ENCODE results near the gene NIPA2. TPM values are rescaled to one million over a fixed set of nuclear protein-coding genes. Genes with fewer than 3 reads are reported as not detected.
"Not testable (repeated sequence)": the region's sequence is repeated elsewhere in the genome, so short reads cannot be mapped to it uniquely, and the experiment has no call there.

The NIPA2 gene
- total RNA-seq, 1 experiment from 2014 or later: 108 TPM

DNA sequence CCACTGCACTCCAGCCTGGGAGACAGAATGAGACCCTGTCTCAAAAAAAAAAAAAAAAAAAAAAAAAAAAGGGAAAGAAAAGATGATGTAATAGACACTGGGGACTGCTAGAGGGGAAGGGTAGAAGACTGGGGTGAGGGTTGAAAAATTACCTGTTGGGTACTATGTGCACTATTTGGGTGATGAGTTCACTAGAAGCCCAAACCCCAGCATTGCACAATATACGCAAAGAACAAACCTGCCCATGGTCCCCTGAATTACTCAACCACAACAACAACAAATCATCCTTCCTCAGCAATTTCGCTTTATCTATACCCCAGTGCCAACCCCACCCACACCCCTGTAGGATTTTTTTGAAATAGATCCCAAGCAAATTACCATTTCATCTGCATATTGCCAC, 38.6 kb upstream of the NIPA2 start:
- ChIA-PET POLR2A (ENCODE audit: unreplicated experiment) (no interaction called here), CTCF (no interaction called here)
- no peaks in the 10 kb centered on the region for H3K27me3 ChIP-seq (ENCODE audit: low read length)
- H3K9me3 ChIP-seq (ENCODE audit: low read length): no peaks in the 10 kb centered on the region
- H3K9me2 ChIP-seq (replicated peaks; ENCODE audit: low read length): no peaks in the 10 kb centered on the region
- no peak overlapping the region for H3K27ac ChIP-seq (ENCODE audit: low read length)
- no peaks in the 10 kb centered on the region for H3K36me3 ChIP-seq (ENCODE audit: low read depth, low read length)
- no peaks in the 10 kb centered on the region for H3F3A ChIP-seq (ENCODE audit: low read length, unreplicated experiment)
- intact Hi-C loops (cut with micrococcal nuclease): no loop called here
- TF ChIP-seq EZH2 (IDR thresholded peaks at IDR 0.05; ENCODE audit: low read length, unreplicated experiment) (no peak), CTCF (conservative IDR thresholded peaks at IDR 0.05; ENCODE audit: low read depth, low read length) (no peak), EZH2phosphoT487 (IDR thresholded peaks at IDR 0.05; ENCODE audit: borderline replicate concordance, low read length) (no peak)
- H3K4me3 ChIP-seq (ENCODE audit: low read length): no peak overlapping the region
- no TSS peak for BruUV-seq (replicated peaks)
- H4K20me1 ChIP-seq (ENCODE audit: low read length): no peaks in the 10 kb centered on the region
- DNase-seq: no peak
- H3K4me1 ChIP-seq (ENCODE audit: insufficient read depth, low read length): no peaks in the 10 kb centered on the region
- H3K79me2 ChIP-seq (ENCODE audit: low read length): peaks cover 83% of the 10 kb centered on the region
- H3K9ac ChIP-seq (ENCODE audit: low read length): no peak overlapping the region
- H3K4me2 ChIP-seq (ENCODE audit: low read length): no peak overlapping the region
- H2AFZ ChIP-seq (ENCODE audit: low read length): no peak overlapping the region
- no peak for ATAC-seq

DNA sequence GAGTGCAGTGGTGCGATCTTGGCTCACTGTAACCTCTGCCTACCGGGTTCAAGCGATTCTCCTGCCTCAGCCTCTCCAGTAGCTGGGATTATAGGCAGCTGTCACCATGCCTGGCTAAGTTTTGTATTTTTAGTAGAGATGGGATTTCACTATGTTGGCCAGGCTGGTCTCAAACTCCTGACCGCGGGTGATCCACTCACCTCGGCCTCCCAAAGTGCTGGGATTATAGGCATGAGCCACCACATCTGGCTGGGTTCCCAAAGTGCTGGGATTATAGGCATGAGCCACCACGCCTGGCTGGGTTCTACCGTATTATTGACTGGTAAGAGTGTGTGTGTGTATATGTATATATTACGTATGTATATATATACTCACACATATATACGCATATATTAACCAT, 35.5 kb upstream of the NIPA2 start:
- CTCF ChIA-PET; BruUV-seq (replicated peaks): not testable (repeated sequence)

GRCh38 chr15:22806156-22806555, 32.3 kb upstream of the NIPA2 start:
- POLR2A ChIA-PET (ENCODE audit: unreplicated experiment): no interaction called here

More for the DNA sequence above, 35.5 kb upstream of the NIPA2 start:
- H3K36me3 ChIP-seq (ENCODE audit: low read depth, low read length); POLR2A ChIA-PET (ENCODE audit: unreplicated experiment); H3F3A ChIP-seq (ENCODE audit: low read length, unreplicated experiment); H3K9ac ChIP-seq (ENCODE audit: low read length); intact Hi-C loops (cut with micrococcal nuclease); ATAC-seq; H3K4me3 ChIP-seq (ENCODE audit: low read length); H3K9me3 ChIP-seq (ENCODE audit: low read length); DNase-seq; H4K20me1 ChIP-seq (ENCODE audit: low read length); H3K27ac ChIP-seq (ENCODE audit: low read length); H3K4me2 ChIP-seq (ENCODE audit: low read length); H3K9me2 ChIP-seq (replicated peaks; ENCODE audit: low read length); H2AFZ ChIP-seq (ENCODE audit: low read length); H3K27me3 ChIP-seq (ENCODE audit: low read length); H3K4me1 ChIP-seq (ENCODE audit: insufficient read depth, low read length): not testable (repeated sequence)
- peaks cover 81% of the 10 kb centered on the region for H3K79me2 ChIP-seq (ENCODE audit: low read length)

More at GRCh38 chr15:22806156-22806555, 32.3 kb upstream of the NIPA2 start:
- H3K4me3 ChIP-seq (ENCODE audit: low read length): no peak overlapping the region
- ATAC-seq (no peak), DNase-seq (no peak)
- H3K79me2 ChIP-seq (ENCODE audit: low read length): peaks cover 70% of the 10 kb centered on the region
- no peaks in the 10 kb centered on the region for H3K27me3 ChIP-seq (ENCODE audit: low read length)
- CTCF ChIA-PET: no interaction called here
- H3K9me2 ChIP-seq (replicated peaks; ENCODE audit: low read length): no peaks in the 10 kb centered on the region
- intact Hi-C loops (cut with micrococcal nuclease): no loop called here
- no peak overlapping the region for H3K27ac ChIP-seq (ENCODE audit: low read length)
- no peak overlapping the region for H3K4me2 ChIP-seq (ENCODE audit: low read length)
- TF ChIP-seq CTCF (conservative IDR thresholded peaks at IDR 0.05; ENCODE audit: low read depth, low read length): no peak
- no peak for TF ChIP-seq EZH2 (IDR thresholded peaks at IDR 0.05; ENCODE audit: low read length, unreplicated experiment)
- TF ChIP-seq EZH2phosphoT487 (IDR thresholded peaks at IDR 0.05; ENCODE audit: borderline replicate concordance, low read length): no peak
- no peaks in the 10 kb centered on the region for H4K20me1 ChIP-seq (ENCODE audit: low read length)
- H3K36me3 ChIP-seq (ENCODE audit: low read depth, low read length): no peaks in the 10 kb centered on the region
- H3F3A ChIP-seq (ENCODE audit: low read length, unreplicated experiment): no peaks in the 10 kb centered on the region
- no peak overlapping the region for H2AFZ ChIP-seq (ENCODE audit: low read length)
- H3K9me3 ChIP-seq (ENCODE audit: low read length): no peaks in the 10 kb centered on the region
- no peaks in the 10 kb centered on the region for H3K4me1 ChIP-seq (ENCODE audit: insufficient read depth, low read length)
- H3K9ac ChIP-seq (ENCODE audit: low read length): no peak overlapping the region
- no TSS peak for BruUV-seq (replicated peaks)
